GM06990 (cell line): ENCODE measurements around the gene CFD.

Source experiments
- DNase-seq: peaks from one replicate; pipeline ENCODE4 v3.0.0-alpha.2; 2011; ENCODE audit not compliant: insufficient read length; ENCODE audit errors: extremely low read depth
- H3K27me3 ChIP-seq: replicated peaks from 2 replicates; pipeline ENCODE4 v1.6.0; 2011; ENCODE audit warnings: low read length; ENCODE audit not compliant: control insufficient read depth, insufficient read depth
- H3K36me3 ChIP-seq: 2 replicates; pipeline ENCODE4 v1.5.1; 2011; ENCODE audit warnings: low read length; ENCODE audit not compliant: control insufficient read depth, insufficient read depth
- H3K4me3 ChIP-seq: replicated peaks from 2 replicates; pipeline ENCODE4 v1.5.1; 2011; ENCODE audit warnings: low read depth, mild to moderate bottlenecking, control low read depth, low read length
- CTCF ChIP-seq: IDR thresholded peaks from 2 replicates; pipeline ENCODE4 v1.5.1; 2011; ENCODE audit warnings: low read length, control low read depth, mild to moderate bottlenecking, inconsistent platforms; ENCODE audit not compliant: insufficient read depth, poor library complexity, severe bottlenecking

The CFD gene

GRCh38 chr19:825897-826644, 33.4 kb upstream of the CFD start:
- Histone ChIP-seq H3K36me3 (no peaks in the 10 kb centered on the region), H3K27me3 (no peaks in the 10 kb centered on the region), H3K4me3 (no peak overlapping the region)
- DNase-seq = no peak
- no peak for TF ChIP-seq CTCF

DNA sequence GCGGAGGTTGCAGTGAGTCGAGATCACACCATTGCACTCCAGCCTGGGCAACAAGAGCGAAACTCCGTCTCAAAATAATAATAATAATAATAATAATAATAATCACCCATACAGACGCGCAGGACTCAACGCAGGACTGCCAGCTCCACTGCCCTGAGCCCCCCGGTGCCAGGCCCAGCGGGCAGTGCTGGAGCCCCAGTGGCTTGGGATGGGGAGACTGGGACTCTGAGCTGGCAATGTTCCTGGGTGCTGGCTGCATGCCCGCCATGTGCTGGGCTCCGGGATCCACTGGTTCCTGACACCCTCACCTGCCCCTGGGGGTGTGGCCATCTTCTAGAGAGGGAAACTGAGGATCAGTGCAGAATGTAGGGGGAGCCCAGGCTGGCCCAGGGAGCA, 32.2 kb upstream of the CFD start:
- no peak overlapping the region for H3K4me3 ChIP-seq
- TF ChIP-seq CTCF = no peak
- DNase-seq = no peak
- no peaks in the 10 kb centered on the region for H3K36me3 ChIP-seq
- no peaks in the 10 kb centered on the region for H3K27me3 ChIP-seq

GRCh38 chr19:827710-828321, 31.6 kb upstream of the CFD start, which contains the start of gene AZU1:
Gene AZU1, plus strand, starts transcription at chr19:827837. Its CDS starts 10 bp downstream, at chr19:827847.
- H3K4me3 ChIP-seq = no peak within 1 kb of the TSS
- DNase-seq = no peak
- H3K36me3 ChIP-seq = no peaks in the 10 kb centered on the region
- TF ChIP-seq CTCF = no peak
- no peaks in the 10 kb centered on the region for H3K27me3 ChIP-seq

DNA sequence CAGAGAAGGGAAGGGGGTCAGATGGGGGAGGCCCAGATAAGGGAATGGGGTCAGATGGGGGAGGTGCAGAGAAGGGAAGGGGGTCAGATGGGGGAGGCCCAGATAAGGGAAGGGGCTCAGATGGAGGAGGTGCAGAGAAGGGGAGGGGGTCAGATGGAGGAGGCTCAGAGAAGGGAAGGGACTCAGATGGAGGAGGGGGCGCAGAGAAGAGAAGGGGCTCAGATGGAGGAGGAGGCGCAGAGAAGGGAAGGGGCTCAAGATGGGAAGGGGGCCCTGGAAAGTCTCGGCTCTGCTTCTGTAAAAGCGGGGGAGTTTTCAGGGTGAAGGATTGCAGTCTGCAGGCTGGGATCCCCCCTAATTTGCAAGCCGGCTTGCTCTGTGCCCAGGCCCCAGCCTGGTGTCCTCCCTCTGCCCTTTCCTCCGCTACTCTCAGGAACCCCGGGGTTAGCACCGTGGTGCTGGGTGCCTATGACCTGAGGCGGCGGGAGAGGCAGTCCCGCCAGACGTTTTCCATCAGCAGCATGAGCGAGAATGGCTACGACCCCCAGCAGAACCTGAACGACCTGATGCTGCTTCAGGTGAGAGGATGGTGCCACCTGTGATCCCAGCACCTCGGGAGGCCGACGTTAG, 30.2 kb upstream of the CFD start:
- no peaks in the 10 kb centered on the region for H3K36me3 ChIP-seq

More for the DNA sequence above, 30.2 kb upstream of the CFD start:
- no peak for TF ChIP-seq CTCF
- Histone ChIP-seq H3K4me3 (no peak overlapping the region), H3K27me3 (no peaks in the 10 kb centered on the region)
- DNase-seq = no peak
